C4-2B (cell line): Measurements from ENCODE around the gene SLIT3.

Experiments
- ZFX ChIP-seq: fragments of 450-650 bp; IDR thresholded peaks from 2 replicates; pipeline ENCODE4 v1.6.1; 2017
- TF ChIP-seq, protein P1 (sequence below): fragments of 450-650 bp; conservative IDR thresholded peaks from 2 replicates; pipeline ENCODE4 v1.5.1; 2017; ENCODE audit warnings: mild to moderate bottlenecking

DNA sequence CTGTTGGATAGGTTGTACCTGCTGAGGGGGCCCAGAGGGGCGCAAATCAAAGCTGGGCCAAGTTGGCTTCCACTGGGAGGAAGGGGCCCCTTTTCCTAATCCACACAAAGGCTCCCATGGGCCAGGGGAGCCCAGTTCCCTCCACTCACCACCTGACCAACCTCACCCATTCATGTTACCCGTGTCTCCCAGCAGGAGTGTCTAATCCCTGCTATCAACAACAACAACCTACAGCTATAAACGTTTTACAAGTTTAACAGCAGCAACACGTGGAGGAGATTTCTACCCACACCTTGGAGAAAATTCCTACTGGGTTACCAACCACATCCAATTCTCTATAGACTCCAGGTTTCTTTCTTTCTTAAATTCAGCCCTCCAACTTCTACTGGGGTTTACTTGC is 216.2 kb downstream of the SLIT3 start:
- TF ChIP-seq, protein P1, sequence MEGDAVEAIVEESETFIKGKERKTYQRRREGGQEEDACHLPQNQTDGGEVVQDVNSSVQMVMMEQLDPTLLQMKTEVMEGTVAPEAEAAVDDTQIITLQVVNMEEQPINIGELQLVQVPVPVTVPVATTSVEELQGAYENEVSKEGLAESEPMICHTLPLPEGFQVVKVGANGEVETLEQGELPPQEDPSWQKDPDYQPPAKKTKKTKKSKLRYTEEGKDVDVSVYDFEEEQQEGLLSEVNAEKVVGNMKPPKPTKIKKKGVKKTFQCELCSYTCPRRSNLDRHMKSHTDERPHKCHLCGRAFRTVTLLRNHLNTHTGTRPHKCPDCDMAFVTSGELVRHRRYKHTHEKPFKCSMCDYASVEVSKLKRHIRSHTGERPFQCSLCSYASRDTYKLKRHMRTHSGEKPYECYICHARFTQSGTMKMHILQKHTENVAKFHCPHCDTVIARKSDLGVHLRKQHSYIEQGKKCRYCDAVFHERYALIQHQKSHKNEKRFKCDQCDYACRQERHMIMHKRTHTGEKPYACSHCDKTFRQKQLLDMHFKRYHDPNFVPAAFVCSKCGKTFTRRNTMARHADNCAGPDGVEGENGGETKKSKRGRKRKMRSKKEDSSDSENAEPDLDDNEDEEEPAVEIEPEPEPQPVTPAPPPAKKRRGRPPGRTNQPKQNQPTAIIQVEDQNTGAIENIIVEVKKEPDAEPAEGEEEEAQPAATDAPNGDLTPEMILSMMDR, result no peak
- no peak for TF ChIP-seq ZFX
